GM23338 (cell line): ENCODE results near the gene XXYLT1. TPM values are rescaled to one million over a fixed set of nuclear protein-coding genes. Genes with fewer than 3 reads are reported as not detected.

ENCODE experiments used
- ATAC-seq: fragments of 200-7000 bp; cut with Tn5 transposase; 3 replicates; pipeline ENCODE4 v1.9.1; 2020
- DNase-seq: peaks from one replicate; pipeline ENCODE4 v3.0.0-alpha.2; 2015; ENCODE audit warnings: low spot score
- H2AFZ ChIP-seq: fragments of 200-600 bp; sonication (generic); 2 replicates; pipeline ENCODE4 v1.8.0; 2016; ENCODE audit warnings: antibody characterized with exemption, mild to moderate bottlenecking, moderate library complexity
- H3F3A ChIP-seq: fragments of 200-600 bp; sonication (generic); replicated peaks from 2 replicates; pipeline ENCODE4 v1.8.0; 2017; ENCODE audit warnings: antibody characterized with exemption, mixed run types, low read depth
- H3K27ac ChIP-seq: fragments of 200-600 bp; sonication (generic); 2 replicates; pipeline ENCODE4 v1.6.1; 2016; ENCODE audit warnings: low read depth
- H3K27me3 ChIP-seq: fragments of 200-600 bp; sonication (generic); 2 replicates; pipeline ENCODE4 v1.8.0; 2016; ENCODE audit warnings: mild to moderate bottlenecking, mixed run types, moderate library complexity; ENCODE audit not compliant: insufficient read depth
- H3K36me3 ChIP-seq: fragments of 200-600 bp; sonication (generic); 2 replicates; pipeline ENCODE4 v1.8.0; 2016; ENCODE audit warnings: mild to moderate bottlenecking; ENCODE audit not compliant: insufficient read depth
- H3K4me1 ChIP-seq: fragments of 200-600 bp; sonication (generic); 2 replicates; pipeline ENCODE4 v1.8.0; 2016; ENCODE audit warnings: mild to moderate bottlenecking, moderate library complexity; ENCODE audit not compliant: insufficient read depth
- H3K4me2 ChIP-seq: fragments of 200-600 bp; sonication (generic); 2 replicates; pipeline ENCODE4 v1.7.1; 2017; ENCODE audit warnings: mixed run types
- H3K4me3 ChIP-seq: fragments of 200-600 bp; sonication (generic); 2 replicates; pipeline ENCODE4 v1.6.1; 2016; ENCODE audit warnings: mixed run types
- H3K79me2 ChIP-seq: fragments of 200-600 bp; sonication (generic); replicated peaks from 2 replicates; pipeline ENCODE4 v1.8.0; 2017; ENCODE audit warnings: mild to moderate bottlenecking; ENCODE audit not compliant: insufficient read depth
- H3K9me2 ChIP-seq: fragments of 200-600 bp; sonication (generic); 2 replicates; pipeline ENCODE4 v1.8.0; 2017; ENCODE audit not compliant: insufficient read depth
- H4K20me1 ChIP-seq: fragments of 200-600 bp; sonication (generic); replicated peaks from 2 replicates; pipeline ENCODE4 v1.8.0; 2017; ENCODE audit warnings: mild to moderate bottlenecking; ENCODE audit not compliant: insufficient read depth
- H3K27ac Mint-ChIP-seq: 2 replicates; pipeline ENCODE4 v1.8.0; 2020; ENCODE audit warnings: inconsistent platforms, mild to moderate bottlenecking, moderate library complexity, mixed read lengths
- H3K27me3 Mint-ChIP-seq: 3 replicates; pipeline ENCODE4 v1.8.0; 2022; ENCODE audit warnings: low read depth, mild to moderate bottlenecking, moderate library complexity, mixed read lengths, inconsistent platforms; ENCODE audit not compliant: insufficient read depth, poor library complexity
- H3K36me3 Mint-ChIP-seq: 3 replicates; pipeline ENCODE4 v1.8.0; 2021; ENCODE audit warnings: low read depth, mild to moderate bottlenecking, inconsistent platforms, moderate library complexity, mixed read lengths
- H3K4me1 Mint-ChIP-seq: 3 replicates; pipeline ENCODE4 v1.8.0; 2020; ENCODE audit warnings: mild to moderate bottlenecking, inconsistent platforms, mixed read lengths
- H3K4me3 Mint-ChIP-seq: 3 replicates; pipeline ENCODE4 v1.8.0; 2021; ENCODE audit warnings: moderate library complexity, mild to moderate bottlenecking, inconsistent platforms, mixed read lengths
- H3K9me3 Mint-ChIP-seq: 3 replicates; pipeline ENCODE4 v1.8.0; 2020; ENCODE audit warnings: moderate library complexity, mild to moderate bottlenecking, inconsistent platforms, mixed read lengths
- CREB1 ChIP-seq: fragments of 250-450 bp; sonication (Bioruptor Pico); IDR thresholded peaks from 2 replicates; pipeline ENCODE4 v1.5.0; 2020; ENCODE audit warnings: low read depth, mild to moderate bottlenecking, moderate library complexity
- CTCF ChIP-seq, 2 experiments: fragments of 200-600 bp in 1 of 2; sonication (generic) in 1 of 2; conservative IDR thresholded peaks; 2 replicates each; pipeline versions ENCODE4 v1.5.1 to v1.6.1; 2016 to 2017; ENCODE audit warnings: antibody characterized with exemption in 2 of 2, low read depth in 2 of 2, mild to moderate bottlenecking in 2 of 2, moderate library complexity in 1 of 2
- EZH2 ChIP-seq: fragments of 200-600 bp; sonication (generic); IDR thresholded peaks from one replicate; pipeline ENCODE4 v1.8.0; 2017; ENCODE audit warnings: antibody characterized with exemption, mild to moderate bottlenecking, low read depth; ENCODE audit not compliant: unreplicated experiment
- EZH2phosphoT487 ChIP-seq: fragments of 200-600 bp; sonication (generic); IDR thresholded peaks from one replicate; pipeline ENCODE4 v1.8.1; 2018; ENCODE audit warnings: antibody characterized with exemption; ENCODE audit not compliant: unreplicated experiment
- JUNB ChIP-seq: IDR thresholded peaks from one replicate; pipeline ENCODE4 v1.6.1; 2016; ENCODE audit warnings: antibody characterized with exemption; ENCODE audit not compliant: unreplicated experiment
- REST ChIP-seq: IDR thresholded peaks from one replicate; pipeline ENCODE4 v1.6.1; 2018; ENCODE audit warnings: antibody characterized with exemption; ENCODE audit not compliant: unreplicated experiment
- STAT1 ChIP-seq: IDR thresholded peaks from one replicate; pipeline ENCODE4 v1.6.1; 2016; ENCODE audit warnings: antibody characterized with exemption; ENCODE audit not compliant: unreplicated experiment
- ZNF114 ChIP-seq: fragments of 250-450 bp; sonication (Bioruptor Pico); IDR thresholded peaks from 2 replicates; pipeline ENCODE4 v1.5.0; 2020; ENCODE audit warnings: mild to moderate bottlenecking, moderate library complexity
- ZNF331 ChIP-seq: fragments of 250-450 bp; sonication (Bioruptor Pico); IDR thresholded peaks from 2 replicates; pipeline ENCODE4 v1.5.0; 2020; ENCODE audit warnings: low read depth, mild to moderate bottlenecking, moderate library complexity
- polyA plus RNA-seq: library from polyadenylated mRNA; unstranded; fragments of >200 nt; fragmentation: Nextera tagmentation; extraction: Ambion mirVana; gene quantifications from 2 replicates; pipeline ENCODE4 v1.2.1, GENCODE V29; 2016
- total RNA-seq: library from RNA; depleted of rRNA; stranded (reverse); fragments of >200 nt; shearing (Covaris generic); gene quantifications from 2 replicates; pipeline ENCODE4 v1.2.3, GENCODE V29; 2014
- TF ChIP-seq, protein P1 (sequence below): fragments of 250-450 bp; sonication (Bioruptor Pico); IDR thresholded peaks from 2 replicates; pipeline ENCODE4 v1.5.0; 2020; ENCODE audit warnings: mild to moderate bottlenecking, moderate library complexity
- TF ChIP-seq, protein P2 (sequence below): IDR thresholded peaks from 2 replicates; pipeline ENCODE4 v1.6.1; 2016; ENCODE audit warnings: antibody characterized with exemption

Gene XXYLT1
- total and polyA plus RNA-seq, 2 experiments from 2014 or later = 13.5 to 34.8 TPM

DNA sequence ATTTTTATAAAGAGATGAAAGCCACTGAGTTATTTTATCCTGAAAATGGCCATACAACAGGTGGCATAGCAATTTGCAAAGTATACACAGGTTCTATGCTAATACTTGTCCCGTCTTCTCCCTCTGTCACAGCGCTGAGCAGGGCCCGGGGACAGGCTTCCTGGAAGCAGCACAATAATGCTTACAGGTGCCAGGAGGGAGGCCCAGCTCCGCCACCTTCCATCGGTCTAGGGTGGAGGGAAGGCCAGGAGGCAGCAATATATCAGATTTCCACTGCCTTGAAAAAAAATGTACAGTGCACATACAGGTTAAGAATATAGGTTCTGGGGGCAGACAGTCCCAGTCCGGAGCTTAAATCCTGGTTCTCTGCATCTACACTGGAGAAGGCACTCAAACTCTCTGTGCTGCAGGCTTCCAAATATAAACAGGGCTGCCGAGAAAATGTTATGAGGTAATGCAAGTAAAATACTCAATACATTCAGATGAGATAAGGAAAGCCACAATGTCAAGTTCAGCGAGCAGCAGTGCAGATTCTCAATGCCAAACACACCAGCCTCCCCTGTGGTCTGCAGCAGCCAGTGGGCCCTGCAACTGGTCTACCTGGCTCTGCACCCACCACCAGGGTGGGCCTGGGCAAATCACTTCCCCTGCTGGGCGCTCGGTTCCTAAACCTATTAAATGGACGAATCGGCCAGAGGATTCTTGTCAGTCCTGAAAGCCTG, 189.6 kb downstream of the XXYLT1 start:
- H4K20me1 ChIP-seq = no peaks in the 10 kb centered on the region
- H3K27me3 Mint-ChIP-seq = peaks cover 16% of the 10 kb centered on the region
- H3K36me3 ChIP-seq = no peaks in the 10 kb centered on the region
- no peak overlapping the region for H3K27ac ChIP-seq
- no peak for DNase-seq
- TF ChIP-seq STAT1 (no peak), CREB1 (CRISPR knock-in tag) (no peak), EZH2 (no peak), ZNF114 (no peak), CTCF (conservative IDR thresholded peaks at IDR 0.05; ENCODE audit: low read depth in 2 of 2) (no peak), REST (no peak), ZNF331 (CRISPR knock-in tag) (no peak), EZH2phosphoT487 (no peak), JUNB (no peak)
- TF ChIP-seq, protein P1, sequence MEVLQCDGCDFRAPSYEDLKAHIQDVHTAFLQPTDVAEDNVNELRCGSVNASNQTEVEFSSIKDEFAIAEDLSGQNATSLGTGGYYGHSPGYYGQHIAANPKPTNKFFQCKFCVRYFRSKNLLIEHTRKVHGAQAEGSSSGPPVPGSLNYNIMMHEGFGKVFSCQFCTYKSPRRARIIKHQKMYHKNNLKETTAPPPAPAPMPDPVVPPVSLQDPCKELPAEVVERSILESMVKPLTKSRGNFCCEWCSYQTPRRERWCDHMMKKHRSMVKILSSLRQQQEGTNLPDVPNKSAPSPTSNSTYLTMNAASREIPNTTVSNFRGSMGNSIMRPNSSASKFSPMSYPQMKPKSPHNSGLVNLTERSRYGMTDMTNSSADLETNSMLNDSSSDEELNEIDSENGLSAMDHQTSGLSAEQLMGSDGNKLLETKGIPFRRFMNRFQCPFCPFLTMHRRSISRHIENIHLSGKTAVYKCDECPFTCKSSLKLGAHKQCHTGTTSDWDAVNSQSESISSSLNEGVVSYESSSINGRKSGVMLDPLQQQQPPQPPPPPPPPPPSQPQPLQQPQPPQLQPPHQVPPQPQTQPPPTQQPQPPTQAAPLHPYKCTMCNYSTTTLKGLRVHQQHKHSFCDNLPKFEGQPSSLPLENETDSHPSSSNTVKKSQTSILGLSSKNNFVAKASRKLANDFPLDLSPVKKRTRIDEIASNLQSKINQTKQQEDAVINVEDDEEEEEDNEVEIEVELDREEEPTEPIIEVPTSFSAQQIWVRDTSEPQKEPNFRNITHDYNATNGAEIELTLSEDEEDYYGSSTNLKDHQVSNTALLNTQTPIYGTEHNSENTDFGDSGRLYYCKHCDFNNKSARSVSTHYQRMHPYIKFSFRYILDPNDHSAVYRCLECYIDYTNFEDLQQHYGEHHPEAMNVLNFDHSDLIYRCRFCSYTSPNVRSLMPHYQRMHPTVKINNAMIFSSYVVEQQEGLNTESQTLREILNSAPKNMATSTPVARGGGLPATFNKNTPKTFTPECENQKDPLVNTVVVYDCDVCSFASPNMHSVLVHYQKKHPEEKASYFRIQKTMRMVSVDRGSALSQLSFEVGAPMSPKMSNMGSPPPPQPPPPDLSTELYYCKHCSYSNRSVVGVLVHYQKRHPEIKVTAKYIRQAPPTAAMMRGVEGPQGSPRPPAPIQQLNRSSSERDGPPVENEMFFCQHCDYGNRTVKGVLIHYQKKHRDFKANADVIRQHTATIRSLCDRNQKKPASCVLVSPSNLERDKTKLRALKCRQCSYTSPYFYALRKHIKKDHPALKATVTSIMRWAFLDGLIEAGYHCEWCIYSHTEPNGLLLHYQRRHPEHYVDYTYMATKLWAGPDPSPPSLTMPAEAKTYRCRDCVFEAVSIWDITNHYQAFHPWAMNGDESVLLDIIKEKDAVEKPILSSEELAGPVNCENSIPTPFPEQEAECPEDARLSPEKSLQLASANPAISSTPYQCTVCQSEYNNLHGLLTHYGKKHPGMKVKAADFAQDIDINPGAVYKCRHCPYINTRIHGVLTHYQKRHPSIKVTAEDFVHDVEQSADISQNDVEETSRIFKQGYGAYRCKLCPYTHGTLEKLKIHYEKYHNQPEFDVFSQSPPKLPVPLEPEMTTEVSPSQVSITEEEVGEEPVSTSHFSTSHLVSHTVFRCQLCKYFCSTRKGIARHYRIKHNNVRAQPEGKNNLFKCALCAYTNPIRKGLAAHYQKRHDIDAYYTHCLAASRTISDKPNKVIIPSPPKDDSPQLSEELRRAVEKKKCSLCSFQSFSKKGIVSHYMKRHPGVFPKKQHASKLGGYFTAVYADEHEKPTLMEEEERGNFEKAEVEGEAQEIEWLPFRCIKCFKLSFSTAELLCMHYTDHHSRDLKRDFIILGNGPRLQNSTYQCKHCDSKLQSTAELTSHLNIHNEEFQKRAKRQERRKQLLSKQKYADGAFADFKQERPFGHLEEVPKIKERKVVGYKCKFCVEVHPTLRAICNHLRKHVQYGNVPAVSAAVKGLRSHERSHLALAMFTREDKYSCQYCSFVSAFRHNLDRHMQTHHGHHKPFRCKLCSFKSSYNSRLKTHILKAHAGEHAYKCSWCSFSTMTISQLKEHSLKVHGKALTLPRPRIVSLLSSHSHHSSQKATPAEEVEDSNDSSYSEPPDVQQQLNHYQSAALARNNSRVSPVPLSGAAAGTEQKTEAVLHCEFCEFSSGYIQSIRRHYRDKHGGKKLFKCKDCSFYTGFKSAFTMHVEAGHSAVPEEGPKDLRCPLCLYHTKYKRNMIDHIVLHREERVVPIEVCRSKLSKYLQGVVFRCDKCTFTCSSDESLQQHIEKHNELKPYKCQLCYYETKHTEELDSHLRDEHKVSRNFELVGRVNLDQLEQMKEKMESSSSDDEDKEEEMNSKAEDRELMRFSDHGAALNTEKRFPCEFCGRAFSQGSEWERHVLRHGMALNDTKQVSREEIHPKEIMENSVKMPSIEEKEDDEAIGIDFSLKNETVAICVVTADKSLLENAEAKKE (CRISPR knock-in tag) = no peak
- TF ChIP-seq, protein P2, sequence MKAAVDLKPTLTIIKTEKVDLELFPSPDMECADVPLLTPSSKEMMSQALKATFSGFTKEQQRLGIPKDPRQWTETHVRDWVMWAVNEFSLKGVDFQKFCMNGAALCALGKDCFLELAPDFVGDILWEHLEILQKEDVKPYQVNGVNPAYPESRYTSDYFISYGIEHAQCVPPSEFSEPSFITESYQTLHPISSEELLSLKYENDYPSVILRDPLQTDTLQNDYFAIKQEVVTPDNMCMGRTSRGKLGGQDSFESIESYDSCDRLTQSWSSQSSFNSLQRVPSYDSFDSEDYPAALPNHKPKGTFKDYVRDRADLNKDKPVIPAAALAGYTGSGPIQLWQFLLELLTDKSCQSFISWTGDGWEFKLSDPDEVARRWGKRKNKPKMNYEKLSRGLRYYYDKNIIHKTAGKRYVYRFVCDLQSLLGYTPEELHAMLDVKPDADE = no peak
- no peak overlapping the region; the same call in 1 of the 2 replicates for H3K27ac Mint-ChIP-seq
- peaks cover 10% of the 10 kb centered on the region; the same call in 1 of the 2 replicates for H3K4me1 ChIP-seq
- H3K9me2 ChIP-seq = no peaks in the 10 kb centered on the region
- peaks cover 50% of the 10 kb centered on the region for H3K4me1 Mint-ChIP-seq
- ATAC-seq = no peak
- no peaks in the 10 kb centered on the region for H3K79me2 ChIP-seq
- H3K4me3 Mint-ChIP-seq = no peak overlapping the region
- no peak overlapping the region for H3K4me2 ChIP-seq
- H3K9me3 Mint-ChIP-seq = peaks cover 1% of the 10 kb centered on the region; the same call in 1 of the 3 replicates
- no peaks in the 10 kb centered on the region for H3F3A ChIP-seq
- no peaks in the 10 kb centered on the region for H3K27me3 ChIP-seq
- no peaks in the 10 kb centered on the region for H3K36me3 Mint-ChIP-seq
- no peak overlapping the region for H3K4me3 ChIP-seq
- H2AFZ ChIP-seq = no peak overlapping the region
